H1 (cell line): ENCODE measurements around the gene B3GLCT. TPM values are rescaled to one million over a fixed set of nuclear protein-coding genes. Genes with fewer than 3 reads are reported as not detected.

Source experiments
- SRF ChIP-seq: IDR thresholded peaks from 2 replicates; pipeline ENCODE4 v1.6.1; 2011; ENCODE audit warnings: mild to moderate bottlenecking, low read depth, low read length, moderate library complexity
- polyA plus RNA-seq, 7 experiments: library from polyadenylated mRNA; depleted of rRNA in 3 of 7; stranded (reverse) in 5 of 7; unstranded in 2 of 7; fragments of >200 nt in 5 of 7; fragments of 200-250 nt in 2 of 7; gene quantifications; 1 replicate in 5 of 7; 2 replicates in 1 of 7; 4 replicates in 1 of 7; pipeline versions ENCODE4 v1.2.1 to v1.2.3, GENCODE V29; 2011 to 2013; ENCODE audit warnings: missing spikeins in 2 of 7, mixed read lengths in 2 of 7
- total RNA-seq: library from RNA; stranded (reverse); fragmentation: NEBNext Ultra II Directional; extraction: Animal tissue kit (Norgen Biotek cat#: 25700); gene quantifications from 2 replicates; pipeline ENCODE4 v1.2.1, GENCODE V29; 2021

Gene B3GLCT
- total and polyA plus RNA-seq, 2 of the 8 experiments (the other 6 are each of a cell fraction or from before 2014, with no cell fraction given) = 1.5 to 4.1 TPM

GRCh38 chr13:31246918-31247317, 47.1 kb downstream of the B3GLCT start (continued):
- no peak for TF ChIP-seq SRF
